GM18858 (cell line): ENCODE results near the gene HINT1.

Source experiments
- ATAC-seq: cut with Tn5 transposase; IDR thresholded peaks from one replicate; pipeline ENCODE4 v1.9.1; 2021; ENCODE audit not compliant: unreplicated experiment

HINT1 gene

GRCh38 chr5:131112424-131112823, 52.6 kb downstream of the HINT1 start:
- no peak for ATAC-seq

DNA sequence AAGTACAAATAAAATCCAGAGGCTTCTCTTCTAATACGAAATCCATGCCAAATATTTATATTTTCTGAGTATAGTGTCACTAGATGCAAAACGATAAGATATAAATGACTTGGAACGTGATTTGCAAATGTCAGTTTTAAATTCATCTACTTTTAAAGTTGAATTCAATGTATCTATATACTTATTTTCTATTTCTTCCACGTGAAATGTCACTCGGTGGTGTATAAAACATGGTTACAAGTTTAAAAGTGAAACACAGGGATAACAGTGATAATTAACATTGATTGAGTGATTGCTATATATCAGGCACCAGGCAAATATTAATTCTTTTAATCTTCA, 54.8 kb downstream of the HINT1 start:
- no peak for ATAC-seq

DNA sequence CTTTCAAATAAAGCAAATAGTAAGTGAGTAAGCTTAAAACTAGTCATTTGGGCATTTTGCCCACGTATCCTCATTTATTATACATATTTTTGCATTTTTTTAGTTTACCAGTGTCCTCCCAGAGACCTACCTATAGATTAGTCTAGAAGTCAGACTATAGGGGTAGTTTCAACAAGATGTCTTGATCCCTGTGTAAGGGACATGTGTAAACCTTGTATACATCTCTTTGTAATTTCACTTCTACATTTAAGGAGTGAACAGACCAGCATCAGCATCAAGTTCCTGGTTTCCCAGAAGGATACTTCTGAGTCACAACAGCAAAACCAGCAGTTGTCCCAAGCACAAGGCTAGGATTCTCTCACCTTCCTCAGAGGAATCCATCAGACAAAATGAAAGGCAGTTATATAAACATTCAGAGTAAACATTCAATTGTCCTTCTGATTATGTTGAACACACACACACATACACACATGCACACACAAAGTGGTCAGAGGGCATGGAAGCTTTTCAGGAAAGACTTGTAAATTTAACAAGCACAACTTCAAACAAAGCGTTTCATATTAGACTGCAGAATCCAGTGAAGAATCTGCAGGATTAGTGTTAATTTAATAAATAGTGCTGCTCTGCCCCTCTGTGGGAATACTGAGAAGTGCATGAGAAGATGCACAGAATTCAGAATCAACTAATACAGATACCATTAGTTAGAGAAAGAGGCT, 55.4 kb downstream of the HINT1 start:
- ATAC-seq: peak; percentile 92
